CD4-positive, CD25-positive, alpha-beta regulatory T cell (primary cell): ENCODE results near the gene PIK3CA. TPM values are rescaled to one million over a fixed set of nuclear protein-coding genes. Genes with fewer than 3 reads are reported as not detected.

Experiments used
- ATAC-seq, 2 donors: fragments of 150-1000 bp; cut with Tn5 transposase; one replicate each; pipeline ENCODE4 v1.10.0; 2021; ENCODE audit warnings: low read depth in 2 of 2, moderate number of reproducible peaks in 2 of 2, moderate library complexity in 1 of 2
- DNase-seq, 3 donors: peaks; one replicate each; pipeline versions ENCODE4 v3.0.0 to v3.0.0-alpha.2; 2012 to 2022; ENCODE audit warnings: mixed read lengths in 1 of 3
- H3K27ac ChIP-seq: one replicate; pipeline ENCODE4 v1.7.0; 2013; ENCODE audit warnings: mild to moderate bottlenecking, low read length; ENCODE audit not compliant: insufficient read depth, poor library complexity, severe bottlenecking
- H3K27me3 ChIP-seq: one replicate; pipeline ENCODE4 v1.7.0; 2013; ENCODE audit warnings: low read length; ENCODE audit not compliant: control insufficient read depth, insufficient read depth
- H3K36me3 ChIP-seq: one replicate; pipeline ENCODE4 v1.7.0; 2013; ENCODE audit warnings: mild to moderate bottlenecking, low read length, moderate library complexity; ENCODE audit not compliant: control insufficient read depth, insufficient read depth
- H3K4me1 ChIP-seq: 2 replicates; pipeline ENCODE4 v1.7.0; 2013; ENCODE audit warnings: mild to moderate bottlenecking, low read length; ENCODE audit not compliant: insufficient read depth, control insufficient read depth, poor library complexity, severe bottlenecking
- H3K4me3 ChIP-seq: one replicate; pipeline ENCODE4 v1.7.0; 2013; ENCODE audit warnings: low read depth, mild to moderate bottlenecking, low read length, moderate library complexity
- H3K9me3 ChIP-seq, 2 experiments: 1 replicate in 1 of 2; 2 replicates in 1 of 2; pipeline ENCODE4 v1.7.0; 2013; ENCODE audit warnings: low read length in 2 of 2, mild to moderate bottlenecking in 1 of 2, moderate library complexity in 1 of 2; ENCODE audit not compliant: control insufficient read depth in 2 of 2
- H3K27ac Mint-ChIP-seq, 3 donors: one replicate each; pipeline ENCODE4 v1.8.0; 2020 to 2022; ENCODE audit warnings: mild to moderate bottlenecking in 3 of 3, mixed read lengths in 3 of 3, moderate library complexity in 2 of 3
- H3K27me3 Mint-ChIP-seq: one replicate; pipeline ENCODE4 v1.8.0; 2022; ENCODE audit warnings: mild to moderate bottlenecking, mixed read lengths
- H3K36me3 Mint-ChIP-seq: one replicate; pipeline ENCODE4 v1.8.0; 2020; ENCODE audit warnings: mixed read lengths
- H3K4me1 Mint-ChIP-seq, 4 donors: one replicate each; pipeline ENCODE4 v1.8.0; 2020 to 2022; ENCODE audit warnings: mixed read lengths in 4 of 4, mild to moderate bottlenecking in 1 of 4
- H3K4me3 Mint-ChIP-seq, 4 donors: one replicate each; pipeline ENCODE4 v1.8.0; 2020 to 2022; ENCODE audit warnings: mild to moderate bottlenecking in 4 of 4, mixed read lengths in 4 of 4, moderate library complexity in 3 of 4
- H3K9me3 Mint-ChIP-seq, 7 donors: one replicate each; pipeline ENCODE4 v1.8.0; 2020 to 2022; ENCODE audit warnings: mixed read lengths in 7 of 7, mild to moderate bottlenecking in 3 of 7, moderate library complexity in 2 of 7
- polyA plus RNA-seq, 4 donors: library from polyadenylated mRNA; unstranded; fragments of 300-500 nt; fragmentation: Illumina TruSeq; gene quantifications; one replicate each; pipeline ENCODE4 v1.2.3, GENCODE V29; 2021
- total RNA-seq: library from RNA; stranded (reverse); gene quantifications from one replicate; pipeline ENCODE4 v1.2.3, GENCODE V29; 2022

Gene PIK3CA
- total and polyA plus RNA-seq, 5 donors from 2014 or later = 15.8 to 38.0 (median 19.6) TPM

DNA sequence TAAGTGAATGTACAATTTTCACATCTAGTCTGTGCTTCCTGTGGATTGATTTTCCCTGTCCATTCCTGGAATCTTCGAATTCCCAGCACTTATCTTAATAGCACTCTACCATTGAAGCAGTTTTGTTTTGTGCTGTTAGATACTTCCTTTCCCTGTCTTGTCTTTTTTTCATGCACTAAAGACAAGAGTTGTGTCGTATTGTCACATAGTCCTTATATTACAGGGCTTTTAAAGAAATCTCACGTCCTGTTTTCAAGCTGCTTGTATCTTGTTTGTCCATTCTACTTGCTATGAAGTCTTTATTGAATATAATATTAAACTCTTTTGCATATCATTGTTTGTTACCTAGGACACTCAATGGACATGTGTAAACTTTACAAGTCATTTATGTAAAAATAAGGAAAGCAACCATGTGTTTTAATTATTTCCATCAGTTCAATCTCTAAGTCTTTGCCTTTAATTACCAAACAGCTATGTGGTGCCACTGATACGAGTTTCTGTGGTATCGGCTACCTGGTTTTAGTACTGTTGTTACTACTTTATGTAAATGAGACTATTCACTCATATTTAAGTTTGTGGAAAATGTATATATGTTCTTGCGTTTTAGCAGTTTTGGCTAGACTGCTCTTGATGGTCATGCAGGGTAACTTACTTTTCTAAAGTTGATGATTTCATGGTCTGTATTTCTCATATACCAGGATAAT, 10.3 kb downstream of the PIK3CA start:
- H3K4me1 ChIP-seq = peaks cover 23% of the 10 kb centered on the region

DNA sequence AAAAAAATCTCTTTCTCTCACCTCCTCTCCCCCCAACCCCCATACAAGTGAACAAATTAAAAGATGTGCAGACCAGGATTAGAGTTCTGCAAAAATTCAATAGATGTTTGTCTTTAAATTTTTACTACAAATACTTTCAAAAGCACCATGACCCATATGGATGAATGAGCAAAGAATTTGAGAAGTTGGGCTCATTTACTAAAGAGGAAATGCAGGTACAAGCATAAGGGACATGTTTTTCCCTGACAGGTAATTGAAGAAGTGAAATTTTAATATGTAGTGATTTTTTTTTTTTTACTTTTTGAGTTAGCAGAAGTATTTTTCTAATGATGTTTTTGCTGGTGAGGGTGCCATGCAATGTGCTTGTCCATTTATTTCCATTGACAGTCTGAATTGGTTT, 15.3 kb downstream of the PIK3CA start:
- Histone ChIP-seq H3K9me3 (no peaks in the 10 kb centered on the region), H3K36me3 (no peaks in the 10 kb centered on the region), H3K4me3 (no peak overlapping the region), H3K4me1 (peaks cover 13% of the 10 kb centered on the region), H3K27me3 (no peaks in the 10 kb centered on the region), H3K27ac (no peak overlapping the region)
- H3K4me3 Mint-ChIP-seq = no peak overlapping the region
- H3K9me3 Mint-ChIP-seq = peaks cover 0 to 2% (median 0%) of the 10 kb centered on the region in 7 donors
- ATAC-seq (no peak), DNase-seq (no peak)
- peaks cover 7% of the 10 kb centered on the region for H3K36me3 Mint-ChIP-seq
- H3K4me1 Mint-ChIP-seq = peaks cover 34 to 84% (median 58%) of the 10 kb centered on the region in 4 donors
- H3K27ac Mint-ChIP-seq = peak overlapping the region in 1 of 3 donors; percentile 10
- H3K27me3 Mint-ChIP-seq = no peaks in the 10 kb centered on the region

More for the DNA sequence above, 10.3 kb downstream of the PIK3CA start:
- H3K27ac Mint-ChIP-seq = no peak overlapping the region
- Histone ChIP-seq H3K9me3 (no peaks in the 10 kb centered on the region), H3K4me3 (no peak overlapping the region), H3K36me3 (no peaks in the 10 kb centered on the region), H3K27me3 (no peaks in the 10 kb centered on the region), H3K27ac (no peak overlapping the region)
- peaks cover 4% of the 10 kb centered on the region for H3K36me3 Mint-ChIP-seq
- H3K4me1 Mint-ChIP-seq = peaks cover 42 to 86% (median 52%) of the 10 kb centered on the region in 4 donors
- DNase-seq (no peak), ATAC-seq (no peak)
- H3K9me3 Mint-ChIP-seq = peaks cover 0 to 1% (median 0%) of the 10 kb centered on the region in 7 donors
- no peaks in the 10 kb centered on the region for H3K27me3 Mint-ChIP-seq
- no peak overlapping the region for H3K4me3 Mint-ChIP-seq

DNA sequence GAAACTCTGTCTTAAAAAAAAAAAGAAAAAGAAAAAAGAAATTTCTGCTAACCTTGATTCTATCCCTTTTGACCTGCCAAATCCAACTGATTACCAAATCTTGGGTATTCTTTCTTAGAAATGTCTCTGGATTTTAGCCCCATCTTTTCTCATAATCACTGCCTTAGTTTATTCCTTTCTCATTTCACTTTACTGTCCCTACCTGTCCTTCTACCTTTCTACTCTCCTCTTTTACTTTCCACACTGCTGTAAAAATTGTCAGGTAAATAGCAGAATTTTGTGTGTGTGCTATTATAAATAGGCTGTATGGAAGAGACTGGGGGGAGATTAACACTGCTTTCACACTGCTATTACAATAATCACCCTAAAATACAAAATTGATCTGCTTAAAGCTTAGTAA, 16.7 kb downstream of the PIK3CA start:
- peaks cover 0 to 2% (median 0%) of the 10 kb centered on the region in 7 donors for H3K9me3 Mint-ChIP-seq
- no peaks in the 10 kb centered on the region for H3K27me3 Mint-ChIP-seq
- Histone ChIP-seq H3K27ac (no peak overlapping the region), H3K27me3 (no peaks in the 10 kb centered on the region), H3K36me3 (no peaks in the 10 kb centered on the region), H3K4me1 (peaks cover 13% of the 10 kb centered on the region), H3K9me3 (no peaks in the 10 kb centered on the region), H3K4me3 (no peak overlapping the region)
- peaks cover 9% of the 10 kb centered on the region for H3K36me3 Mint-ChIP-seq
- peak overlapping the region in 1 of 3 donors; percentile 86 for H3K27ac Mint-ChIP-seq
- ATAC-seq = no peak
- peaks cover 39 to 83% (median 57%) of the 10 kb centered on the region in 4 donors for H3K4me1 Mint-ChIP-seq
- H3K4me3 Mint-ChIP-seq = no peak overlapping the region
- DNase-seq = no peak

DNA sequence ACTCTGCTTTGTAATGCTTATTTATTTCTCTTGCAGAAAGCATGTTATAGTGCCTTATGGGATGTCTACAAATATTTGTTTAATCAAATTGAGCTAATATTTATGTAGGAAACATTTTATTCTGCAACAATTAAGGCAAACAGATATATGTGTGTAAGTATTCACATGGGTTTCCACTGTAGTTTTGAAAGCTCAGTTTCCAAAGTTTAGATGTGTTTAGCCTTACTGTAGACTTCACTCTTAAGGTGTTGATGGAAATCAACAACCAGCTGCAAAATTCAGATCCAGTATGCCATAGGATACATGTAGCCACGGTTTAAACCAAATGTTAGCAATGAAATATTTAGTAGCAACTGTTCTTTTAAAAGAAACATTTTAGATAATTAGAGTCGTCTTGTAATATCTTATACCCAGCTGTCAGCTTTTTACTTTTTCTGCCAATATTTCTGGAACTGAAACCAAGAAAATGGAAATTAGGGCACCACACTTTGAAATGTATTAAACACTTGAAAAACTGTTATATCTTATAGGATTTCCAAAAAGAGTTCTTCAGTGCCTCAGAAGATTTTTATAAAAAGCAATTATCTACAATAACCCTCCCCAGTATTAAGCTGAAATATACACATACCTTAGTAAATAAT, 18.5 kb downstream of the PIK3CA start:
- Mint-ChIP-seq H3K36me3 (peaks cover 7% of the 10 kb centered on the region), H3K27me3 (no peaks in the 10 kb centered on the region), H3K27ac (peak overlapping the region in 1 of 3 donors; percentile 20), H3K9me3 (peaks cover 0 to 3% (median 0%) of the 10 kb centered on the region in 7 donors), H3K4me1 (peaks cover 41 to 80% (median 55%) of the 10 kb centered on the region in 4 donors), H3K4me3 (peak overlapping the region in 1 of 4 donors; percentile 32)
- peaks cover 6% of the 10 kb centered on the region in 2 experiments for H3K9me3 ChIP-seq
- H3K27ac ChIP-seq = no peak overlapping the region
- ATAC-seq = no peak
- H3K36me3 ChIP-seq = no peaks in the 10 kb centered on the region
- H3K4me1 ChIP-seq = no peaks in the 10 kb centered on the region
- H3K4me3 ChIP-seq = no peak overlapping the region
- DNase-seq = no peak
- H3K27me3 ChIP-seq = no peaks in the 10 kb centered on the region

DNA sequence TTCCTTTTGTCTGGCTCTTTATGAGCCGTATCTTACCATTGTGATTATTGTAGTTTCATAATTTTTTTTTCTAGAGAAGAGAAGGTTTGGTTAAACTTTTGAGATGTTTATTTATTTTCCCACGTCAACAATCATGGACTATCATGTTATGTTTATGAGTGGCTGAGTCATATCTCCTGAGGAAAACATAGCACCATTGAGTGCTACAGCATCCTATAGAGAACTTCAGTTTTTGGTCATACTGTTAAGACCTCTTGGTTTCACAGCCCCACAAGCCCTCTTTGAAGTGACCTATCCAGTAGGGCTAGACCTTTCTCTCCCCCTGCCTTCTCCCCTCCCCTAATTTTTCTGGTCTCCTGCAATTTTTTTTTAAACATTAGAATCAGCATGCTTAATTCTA, 20.8 kb downstream of the PIK3CA start:
- Histone ChIP-seq H3K9me3 (peaks cover 6 to 7% of the 10 kb centered on the region in 2 experiments), H3K4me1 (no peaks in the 10 kb centered on the region), H3K36me3 (no peaks in the 10 kb centered on the region), H3K27me3 (no peaks in the 10 kb centered on the region), H3K27ac (no peak overlapping the region), H3K4me3 (no peak overlapping the region)
- Mint-ChIP-seq H3K36me3 (peaks cover 10% of the 10 kb centered on the region), H3K27me3 (no peaks in the 10 kb centered on the region), H3K27ac (no peak overlapping the region), H3K4me3 (no peak overlapping the region), H3K9me3 (peaks cover 0 to 3% (median 0%) of the 10 kb centered on the region in 7 donors), H3K4me1 (peaks cover 39 to 73% (median 50%) of the 10 kb centered on the region in 4 donors)
- no peak for ATAC-seq
- no peak for DNase-seq

DNA sequence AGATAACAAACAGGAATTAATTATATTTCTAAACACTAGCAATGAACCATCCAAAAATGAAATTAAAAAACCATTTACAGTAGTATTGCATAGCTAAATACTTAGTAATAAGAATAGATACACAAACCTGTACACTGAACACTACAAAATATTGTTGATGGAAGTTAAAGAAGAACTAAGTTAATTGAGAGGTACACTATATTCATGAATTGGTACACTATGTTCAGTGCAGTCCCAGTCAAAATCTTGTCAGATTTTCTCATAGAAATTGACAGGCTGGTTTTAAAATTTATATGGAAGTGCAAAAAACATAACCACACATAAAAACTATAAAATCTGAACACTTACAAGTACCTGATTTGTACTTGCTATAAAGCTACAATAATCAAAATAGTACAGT, 24.4 kb downstream of the PIK3CA start:
- H3K27ac Mint-ChIP-seq = no peak overlapping the region
- H3K9me3 Mint-ChIP-seq = peaks cover 0 to 3% (median 2%) of the 10 kb centered on the region in 7 donors
- Histone ChIP-seq H3K4me3 (no peak overlapping the region), H3K4me1 (no peaks in the 10 kb centered on the region), H3K36me3 (no peaks in the 10 kb centered on the region), H3K9me3 (peaks cover 6 to 7% of the 10 kb centered on the region in 2 experiments), H3K27me3 (no peaks in the 10 kb centered on the region), H3K27ac (no peak overlapping the region)
- H3K27me3 Mint-ChIP-seq = no peaks in the 10 kb centered on the region
- no peak for ATAC-seq
- no peak for DNase-seq
- H3K36me3 Mint-ChIP-seq = peaks cover 6% of the 10 kb centered on the region
- no peak overlapping the region for H3K4me3 Mint-ChIP-seq
- H3K4me1 Mint-ChIP-seq = peaks cover 40 to 68% (median 48%) of the 10 kb centered on the region in 4 donors

DNA sequence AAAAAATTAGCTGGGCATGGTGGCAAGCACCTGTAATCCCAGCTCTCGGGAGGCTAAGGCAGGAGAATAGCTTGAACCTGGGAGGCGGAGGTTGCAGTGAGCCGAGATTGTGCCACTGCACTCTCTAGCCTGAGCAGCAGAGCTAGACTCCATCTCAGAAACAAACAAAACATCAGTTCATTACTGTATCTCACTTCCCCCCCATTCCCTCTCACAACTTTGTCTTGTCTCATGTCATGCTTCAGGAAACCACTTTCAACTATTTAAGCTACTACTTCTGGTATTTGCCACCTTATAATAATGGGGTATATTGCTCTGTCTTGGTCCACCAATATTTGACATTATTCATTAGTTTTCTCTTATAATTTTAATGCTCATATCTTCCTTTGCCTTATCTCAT, 26.2 kb downstream of the PIK3CA start:
- no peak overlapping the region for H3K27ac ChIP-seq
- H3K36me3 ChIP-seq = no peaks in the 10 kb centered on the region
- no peak overlapping the region for H3K4me3 ChIP-seq
- peaks cover 0 to 3% (median 1%) of the 10 kb centered on the region in 7 donors for H3K9me3 Mint-ChIP-seq
- H3K9me3 ChIP-seq = peaks cover 6 to 7% of the 10 kb centered on the region in 2 experiments
- peaks cover 6% of the 10 kb centered on the region for H3K36me3 Mint-ChIP-seq
- no peaks in the 10 kb centered on the region for H3K4me1 ChIP-seq
- DNase-seq (no peak), ATAC-seq (no peak)
- no peaks in the 10 kb centered on the region for H3K27me3 Mint-ChIP-seq
- peak overlapping the region in 1 of 3 donors; percentile 35 for H3K27ac Mint-ChIP-seq
- no peaks in the 10 kb centered on the region for H3K27me3 ChIP-seq
- peaks cover 30 to 56% (median 33%) of the 10 kb centered on the region in 4 donors for H3K4me1 Mint-ChIP-seq
- peak overlapping the region in 1 of 4 donors; percentile 63 for H3K4me3 Mint-ChIP-seq
